PFSK-1 (cell line): ENCODE results near the gene PLEKHN1.

Experiments used
- POLR2AphosphoS5 ChIP-seq: IDR thresholded peaks from 2 replicates; pipeline ENCODE4 v1.6.1; 2012; ENCODE audit warnings: low read depth, mild to moderate bottlenecking, control low read depth, low read length, moderate library complexity
- REST ChIP-seq, 2 experiments: IDR thresholded peaks; 2 replicates each; pipeline versions ENCODE4 v1.6.1 to v1.8.0; 2011 to 2012; ENCODE audit warnings: low read depth in 2 of 2, low read length in 2 of 2, control low read depth in 1 of 2, inconsistent platforms in 1 of 2, mild to moderate bottlenecking in 1 of 2, moderate library complexity in 1 of 2; ENCODE audit not compliant: insufficient read depth in 1 of 2
- SIN3A ChIP-seq: IDR thresholded peaks from 2 replicates; pipeline ENCODE4 v1.6.1; 2012; ENCODE audit warnings: mild to moderate bottlenecking, low read length, moderate library complexity, borderline replicate concordance; ENCODE audit not compliant: insufficient read depth
- TAF1 ChIP-seq: IDR thresholded peaks from 2 replicates; pipeline ENCODE4 v1.6.1; 2012; ENCODE audit warnings: low read length, control low read depth, borderline replicate concordance; ENCODE audit not compliant: insufficient read depth

DNA sequence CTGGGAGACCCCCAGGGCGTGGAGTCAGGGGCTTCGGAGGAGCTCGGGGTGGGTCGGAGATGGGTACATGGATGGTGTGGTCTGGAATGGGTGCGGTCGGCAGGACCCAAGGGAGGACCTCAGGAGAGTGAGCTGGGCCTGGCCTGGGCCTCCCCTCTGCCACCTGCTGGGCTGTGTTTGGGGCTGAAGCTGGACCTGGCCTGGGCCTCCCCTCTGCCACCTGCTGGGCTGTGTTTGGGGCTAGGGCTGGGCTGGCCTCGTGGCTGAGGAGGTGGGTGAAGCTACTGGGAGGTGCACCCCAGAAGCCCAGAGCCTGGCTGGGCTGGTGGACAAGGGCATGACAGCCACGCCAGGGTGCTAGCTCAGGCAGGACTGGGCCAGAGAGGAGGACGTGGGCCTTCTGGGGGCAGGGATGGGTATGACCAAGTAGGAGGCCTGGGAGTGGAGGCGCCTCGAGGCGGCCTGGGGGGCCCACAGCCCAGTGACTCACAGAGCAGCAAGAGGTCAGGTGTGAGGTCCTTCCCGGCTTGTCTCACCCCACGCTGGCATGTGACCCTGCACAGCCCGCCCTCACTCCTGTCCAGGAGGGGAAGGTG lies 28.1 kb upstream of the PLEKHN1 start:
- TF ChIP-seq POLR2AphosphoS5 (no peak), TAF1 (no peak), REST (IDR thresholded peaks at IDR 0.05; ENCODE audit: insufficient read depth in 1 of 2, low read depth in 2 of 2, low read length in 2 of 2) (no peak), SIN3A (no peak)
